Sciatic nerve (tissue), 2 donors: ENCODE data around the gene MVB12B. TPM values are rescaled to one million over a fixed set of nuclear protein-coding genes. Genes with fewer than 3 reads are reported as not detected.

Experiments used
- ATAC-seq: fragments of 200-7000 bp; cut with Tn5 transposase; one replicate; pipeline ENCODE4 v1.9.1; 2020; ENCODE audit warnings: mild to moderate bottlenecking, moderate library complexity
- DNase-seq: peaks from one replicate; pipeline ENCODE4 v3.0.0-alpha.2; 2020; ENCODE audit warnings: low spot score
- intact Hi-C: fragments of 100-400 bp; cut with DNase I; formaldehyde crosslinking; loops from one replicate; pipeline ENCODE4 v1.14.2; 2022
- total RNA-seq: library from RNA; stranded (reverse); fragmentation: NEBNext Ultra II Directional; extraction: Animal tissue kit (Norgen Biotek cat#: 25700); gene quantifications from one replicate; pipeline ENCODE4 v1.2.1, GENCODE V29; 2021
- donor health status: DM: no; HTN: no; CAD: no.
- donor health status: DM: no; HTN: no; CAD: no.

Gene MVB12B
- total RNA-seq, 1 donor from 2014 or later = 65.7 TPM

GRCh38 chr9:126435105-126435504, 108.5 kb downstream of the MVB12B start:
- intact Hi-C loops = no loop called here
- ATAC-seq (no peak), DNase-seq (peak; percentile 43)

GRCh38 chr9:126435626-126436025, 109.0 kb downstream of the MVB12B start:
- peak; percentile 48 for DNase-seq
- no peak for ATAC-seq

GRCh38 chr9:126436545-126437267, 110.1 kb downstream of the MVB12B start:
- intact Hi-C loops = no loop called here
- DNase-seq (peak; percentile 12), ATAC-seq (peak; percentile 68)

More at GRCh38 chr9:126435626-126436025, 109.0 kb downstream of the MVB12B start:
- intact Hi-C loops = no loop called here

GRCh38 chr9:126437268-126437666, 110.6 kb downstream of the MVB12B start:
- intact Hi-C loops = no loop called here
- no peak for DNase-seq
- no peak for ATAC-seq

GRCh38 chr9:126437701-126438100, 111.1 kb downstream of the MVB12B start:
- DNase-seq (no peak), ATAC-seq (no peak)
- intact Hi-C loops = no loop called here

GRCh38 chr9:126438741-126439401, 112.2 kb downstream of the MVB12B start:
- intact Hi-C loops = no loop called here

GRCh38 chr9:126439402-126439765, 112.8 kb downstream of the MVB12B start:
- intact Hi-C loops = no loop called here
- ATAC-seq = no peak

More at GRCh38 chr9:126438741-126439401, 112.2 kb downstream of the MVB12B start:
- DNase-seq (peak; percentile 36), ATAC-seq (no peak)

GRCh38 chr9:126439883-126440653, 113.4 kb downstream of the MVB12B start:
- ATAC-seq (no peak), DNase-seq (peak; percentile 34)
- intact Hi-C loops = no loop called here

More at GRCh38 chr9:126439402-126439765, 112.8 kb downstream of the MVB12B start:
- DNase-seq = no peak

- peak; percentile 46 for DNase-seq
- intact Hi-C loops = no loop called here
- peak; percentile 32 for ATAC-seq
Measured at GRCh38 chr9:126440940-126441339, 114.3 kb downstream of the MVB12B start.

GRCh38 chr9:126442636-126443035, 116.0 kb downstream of the MVB12B start:
- intact Hi-C loops = no loop called here
- no peak for ATAC-seq
- no peak for DNase-seq

- ATAC-seq = no peak
- intact Hi-C loops = no loop called here
- DNase-seq = no peak
Measured at GRCh38 chr9:126443144-126443543, 116.5 kb downstream of the MVB12B start.

GRCh38 chr9:126448136-126448535, 121.5 kb downstream of the MVB12B start:
- DNase-seq (no peak), ATAC-seq (no peak)
- intact Hi-C loops = no loop called here

GRCh38 chr9:126448865-126449577, 122.4 kb downstream of the MVB12B start:
- no peak for DNase-seq
- ATAC-seq = no peak
- intact Hi-C loops = no loop called here

- intact Hi-C loops = no loop called here
- no peak for ATAC-seq
- DNase-seq = peak; percentile 39
Measured at GRCh38 chr9:126449725-126450667, 123.4 kb downstream of the MVB12B start.

GRCh38 chr9:126450668-126451205, 124.1 kb downstream of the MVB12B start:
- intact Hi-C loops = no loop called here
- ATAC-seq (no peak), DNase-seq (peak; percentile 49)

GRCh38 chr9:126451316-126451885, 124.8 kb downstream of the MVB12B start:
- DNase-seq (no peak), ATAC-seq (no peak)
- intact Hi-C loops = no loop called here

- ATAC-seq (no peak), DNase-seq (peak; percentile 28)
- intact Hi-C loops = no loop called here
Measured at GRCh38 chr9:126452106-126452505, 125.5 kb downstream of the MVB12B start.
